Activated CD4-positive, alpha-beta T cell treated with anti-CD3 and anti-CD28 coated beads for 36 hours (primary cell): ENCODE results near the gene LIN7A. TPM values are rescaled to one million over a fixed set of nuclear protein-coding genes. Genes with fewer than 3 reads are reported as not detected.
"Not testable (repeated sequence)": the region's sequence is repeated elsewhere in the genome, so short reads cannot be mapped to it uniquely, and the experiment has no call there.

Experiments
- ATAC-seq: fragments of 200-7000 bp; cut with Tn5 transposase; one replicate; pipeline ENCODE4 v1.10.0; 2021; ENCODE audit warnings: mild to moderate bottlenecking, moderate library complexity
- CTCF ChIA-PET: fragments of 350-600 bp; sonication (Branson Sonifier 250); formaldehyde crosslinking; loops from one replicate; lab custom pipeline; 2021; ENCODE audit warnings: antibody characterized with exemption; lab: Charles Lee
- POLR2A ChIA-PET: fragments of 350-600 bp; sonication (Branson Sonifier 250); formaldehyde crosslinking; loops from one replicate; lab custom pipeline; 2021; ENCODE audit warnings: antibody characterized with exemption, inconsistent platforms; lab: Charles Lee
- DNase-seq: peaks from one replicate; pipeline ENCODE4 v3.0.0-alpha.2; 2020
- H3K27ac Mint-ChIP-seq: one replicate; pipeline ENCODE4 v1.8.0; 2021; ENCODE audit warnings: mixed read lengths
- H3K27me3 Mint-ChIP-seq: one replicate; pipeline ENCODE4 v1.8.0; 2021; ENCODE audit warnings: mixed read lengths
- H3K36me3 Mint-ChIP-seq: one replicate; pipeline ENCODE4 v1.8.0; 2021; ENCODE audit warnings: low read depth, mixed read lengths
- H3K4me1 Mint-ChIP-seq: one replicate; pipeline ENCODE4 v1.8.0; 2021; ENCODE audit warnings: mixed read lengths
- H3K4me3 Mint-ChIP-seq: one replicate; pipeline ENCODE4 v1.8.0; 2021; ENCODE audit warnings: mild to moderate bottlenecking, moderate library complexity, mixed read lengths
- H3K9me3 Mint-ChIP-seq: one replicate; pipeline ENCODE4 v1.8.0; 2021; ENCODE audit warnings: low read depth, mixed read lengths
- intact Hi-C, 2 experiments: fragments of 100-400 bp; cut with DNase I in 1 of 2; cut with micrococcal nuclease in 1 of 2; formaldehyde crosslinking; loops; one replicate each; pipeline versions ENCODE4 v1.14.2 to v1.15.1; 2022 to 2024; cut with DNase I, micrococcal nuclease
- total RNA-seq, 2 experiments: library from RNA; stranded (reverse); gene quantifications; one replicate each; pipeline ENCODE4 v1.2.3, GENCODE V29; 2021

LIN7A gene
- total RNA-seq, 2 experiments from 2014 or later = not detected

DNA sequence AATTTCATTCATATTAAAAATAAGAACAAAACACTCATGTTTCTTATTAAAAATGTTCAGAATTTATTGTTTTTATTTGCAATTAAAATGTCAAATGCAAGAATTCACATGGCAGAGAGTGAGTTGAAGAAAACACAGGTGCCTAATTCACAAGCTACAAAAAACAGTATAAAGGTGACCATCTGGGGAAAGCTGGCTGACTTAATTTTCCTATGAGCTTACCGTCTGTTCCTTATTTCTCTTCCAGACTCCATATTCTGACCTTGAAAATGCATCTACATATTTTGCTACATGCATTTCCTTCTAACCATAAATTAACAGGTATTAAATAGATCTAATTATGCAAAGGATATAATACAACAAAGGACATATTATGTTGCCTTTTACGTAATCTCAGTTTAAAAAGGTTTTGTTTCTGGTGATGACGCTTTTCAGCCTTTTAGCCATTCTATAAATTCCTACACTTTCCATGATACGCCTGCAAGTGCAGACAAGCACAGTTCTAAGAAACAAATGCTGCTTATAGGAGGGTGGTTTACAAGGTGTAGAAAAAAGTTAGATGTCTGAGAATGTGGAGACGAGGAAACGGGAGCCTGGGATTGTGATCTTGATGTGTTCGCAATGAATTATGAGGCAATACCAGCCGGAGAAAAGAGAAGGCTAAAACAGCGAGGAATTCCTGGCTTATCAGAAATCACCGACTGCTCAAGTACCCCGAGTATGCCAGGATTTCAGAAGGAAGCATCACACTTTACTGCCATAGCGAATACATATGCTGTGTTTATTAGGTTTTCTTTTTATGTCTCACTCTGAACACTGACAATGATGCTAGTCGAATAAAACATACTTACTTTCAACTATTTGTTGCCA, 24.6 kb downstream of the LIN7A start:
- Mint-ChIP-seq H3K27me3 (no peaks in the 10 kb centered on the region), H3K4me3 (no peak overlapping the region), H3K9me3 (peaks cover 4% of the 10 kb centered on the region), H3K36me3 (no peaks in the 10 kb centered on the region), H3K4me1 (no peaks in the 10 kb centered on the region), H3K27ac (no peak overlapping the region)
- intact Hi-C loops = no loop called here
- DNase-seq (no peak), ATAC-seq (no peak)
- ChIA-PET CTCF (interaction anchor here (0.8 kb wide), 1 partner anchor 212 kb away, joined by 3 read pairs; no protein-coding TSS in a partner anchor), POLR2A (no interaction called here)

GRCh38 chr12:80909370-80909769, 28.4 kb downstream of the LIN7A start:
- POLR2A ChIA-PET = no interaction called here
- Mint-ChIP-seq H3K27ac (no peak overlapping the region), H3K4me3 (no peak overlapping the region), H3K4me1 (no peaks in the 10 kb centered on the region), H3K36me3 (no peaks in the 10 kb centered on the region), H3K27me3 (no peaks in the 10 kb centered on the region), H3K9me3 (peaks cover 1% of the 10 kb centered on the region)
- intact Hi-C loops = no loop called here
- no peak for ATAC-seq
- no peak for DNase-seq
- CTCF ChIA-PET = no interaction called here

DNA sequence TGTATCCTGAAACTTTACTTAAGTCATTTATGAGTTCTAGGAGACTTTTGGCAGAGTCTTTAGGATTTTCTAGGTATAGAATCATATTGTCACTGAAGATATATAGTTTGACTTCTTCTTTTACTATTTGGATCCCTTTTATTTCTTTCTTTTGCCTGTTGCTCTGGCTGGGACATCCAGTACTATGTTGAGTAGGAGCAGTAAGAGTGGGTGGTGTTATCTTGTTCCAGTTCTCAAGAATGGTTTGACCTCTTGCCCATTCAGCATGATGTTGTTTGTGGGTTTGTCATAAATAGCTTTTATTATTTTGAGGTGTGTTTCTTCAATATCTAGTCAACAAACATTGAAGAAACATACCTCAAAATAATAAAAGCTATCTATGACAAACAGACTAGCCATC, 35.0 kb downstream of the LIN7A start:
- POLR2A ChIA-PET = no interaction called here
- Mint-ChIP-seq H3K27me3 (no peaks in the 10 kb centered on the region), H3K4me1 (no peaks in the 10 kb centered on the region), H3K27ac (no peak overlapping the region), H3K9me3 (no peaks in the 10 kb centered on the region), H3K36me3 (no peaks in the 10 kb centered on the region), H3K4me3 (no peak overlapping the region)
- DNase-seq = no peak
- no peak for ATAC-seq
- CTCF ChIA-PET = interaction anchor here (0.6 kb wide), 1 partner anchor 81 kb away, joined by 4 read pairs; no protein-coding TSS in a partner anchor
- intact Hi-C loops = no loop called here

DNA sequence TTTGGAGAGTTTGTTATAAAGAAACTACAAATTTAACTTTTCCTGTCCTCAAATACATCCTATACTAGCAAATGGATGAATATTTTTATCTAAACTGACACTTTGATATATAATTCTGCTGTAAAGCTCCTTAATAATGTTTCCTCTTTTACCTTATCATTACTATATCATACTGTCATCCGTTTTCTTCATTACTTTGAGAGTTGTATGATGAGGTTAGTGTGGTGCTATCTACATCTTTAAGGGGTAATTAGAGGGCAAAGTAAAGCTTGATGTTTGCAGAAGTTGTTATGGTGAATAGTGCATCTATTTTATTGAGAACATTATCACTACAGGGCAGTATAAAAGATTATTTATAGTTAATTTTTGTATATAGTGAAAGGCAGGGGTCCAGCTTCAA, 36.1 kb downstream of the LIN7A start:
- Mint-ChIP-seq H3K4me3 (no peak overlapping the region), H3K9me3 (no peaks in the 10 kb centered on the region), H3K4me1 (no peaks in the 10 kb centered on the region), H3K27ac (no peak overlapping the region), H3K27me3 (no peaks in the 10 kb centered on the region), H3K36me3 (no peaks in the 10 kb centered on the region)
- intact Hi-C loops = no loop called here
- POLR2A ChIA-PET = no interaction called here
- no peak for ATAC-seq
- no peak for DNase-seq
- CTCF ChIA-PET = no interaction called here

DNA sequence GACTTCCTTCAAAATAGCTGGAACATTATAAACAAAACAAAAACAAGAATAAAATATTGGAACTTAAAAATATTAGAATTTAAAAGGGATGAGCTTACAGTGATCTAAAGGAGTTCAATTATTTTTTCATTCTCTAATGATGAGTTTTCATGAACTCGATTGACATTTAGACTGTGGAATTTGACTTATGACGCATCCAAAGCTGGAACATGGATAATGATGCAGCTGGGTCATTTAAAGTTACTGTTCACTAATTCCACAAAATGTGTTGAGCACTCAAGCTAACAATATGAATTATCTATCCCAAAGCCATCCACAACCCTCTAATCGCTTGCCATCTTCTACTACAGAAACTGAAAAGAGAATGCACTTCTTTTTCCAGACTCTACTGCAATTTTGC, 42.5 kb downstream of the LIN7A start:
- no peak overlapping the region for H3K27ac Mint-ChIP-seq
- CTCF ChIA-PET = no interaction called here

GRCh38 chr12:80894179-80894578, 43.6 kb downstream of the LIN7A start:
- H3K9me3 Mint-ChIP-seq = no peaks in the 10 kb centered on the region
- no peak overlapping the region for H3K4me3 Mint-ChIP-seq
- H3K27me3 Mint-ChIP-seq = no peaks in the 10 kb centered on the region
- intact Hi-C loops = no loop called here
- DNase-seq (no peak), ATAC-seq (no peak)
- no peaks in the 10 kb centered on the region for H3K36me3 Mint-ChIP-seq
- ChIA-PET CTCF (no interaction called here), POLR2A (no interaction called here)
- H3K4me1 Mint-ChIP-seq = no peaks in the 10 kb centered on the region
- H3K27ac Mint-ChIP-seq = no peak overlapping the region

More for the DNA sequence above, 42.5 kb downstream of the LIN7A start:
- POLR2A ChIA-PET = no interaction called here
- ATAC-seq = no peak
- Mint-ChIP-seq H3K4me3 (no peak overlapping the region), H3K4me1 (no peaks in the 10 kb centered on the region), H3K27me3 (no peaks in the 10 kb centered on the region), H3K9me3 (no peaks in the 10 kb centered on the region), H3K36me3 (no peaks in the 10 kb centered on the region)
- intact Hi-C loops = no loop called here
- DNase-seq = no peak

- no peaks in the 10 kb centered on the region for H3K9me3 Mint-ChIP-seq
- DNase-seq (no peak), ATAC-seq (no peak)
- no peaks in the 10 kb centered on the region for H3K4me1 Mint-ChIP-seq
- no peak overlapping the region for H3K4me3 Mint-ChIP-seq
- H3K36me3 Mint-ChIP-seq = no peaks in the 10 kb centered on the region
- H3K27ac Mint-ChIP-seq = no peak overlapping the region
- no peaks in the 10 kb centered on the region for H3K27me3 Mint-ChIP-seq
- CTCF ChIA-PET = no interaction called here
- POLR2A ChIA-PET = no interaction called here
- intact Hi-C loops = no loop called here
Observed at GRCh38 chr12:80892597-80893445, 44.9 kb downstream of the LIN7A start.

- Mint-ChIP-seq H3K27ac (no peak overlapping the region), H3K4me3 (no peak overlapping the region), H3K36me3 (no peaks in the 10 kb centered on the region), H3K27me3 (no peaks in the 10 kb centered on the region), H3K4me1 (no peaks in the 10 kb centered on the region), H3K9me3 (peaks cover 3% of the 10 kb centered on the region)
- DNase-seq (no peak), ATAC-seq (no peak)
- intact Hi-C loops = no loop called here
- POLR2A ChIA-PET = no interaction called here
- CTCF ChIA-PET = no interaction called here
Observed at GRCh38 chr12:80884651-80885050, 53.1 kb downstream of the LIN7A start.

GRCh38 chr12:80881106-80881505, 56.6 kb downstream of the LIN7A start:
- ATAC-seq (no peak), DNase-seq (no peak)
- ChIA-PET POLR2A (interaction anchor here (0.7 kb wide), 1 partner anchor 16 kb away, joined by 3 read pairs; no protein-coding TSS in a partner anchor), CTCF (interaction anchor here (0.9 kb wide), 1 partner anchor 14 kb away, joined by 3 read pairs; no protein-coding TSS in a partner anchor)
- Mint-ChIP-seq H3K36me3 (no peaks in the 10 kb centered on the region), H3K27ac (no peak overlapping the region), H3K4me3 (no peak overlapping the region), H3K27me3 (no peaks in the 10 kb centered on the region), H3K4me1 (no peaks in the 10 kb centered on the region), H3K9me3 (peaks cover 3% of the 10 kb centered on the region)
- intact Hi-C loops = no loop called here

DNA sequence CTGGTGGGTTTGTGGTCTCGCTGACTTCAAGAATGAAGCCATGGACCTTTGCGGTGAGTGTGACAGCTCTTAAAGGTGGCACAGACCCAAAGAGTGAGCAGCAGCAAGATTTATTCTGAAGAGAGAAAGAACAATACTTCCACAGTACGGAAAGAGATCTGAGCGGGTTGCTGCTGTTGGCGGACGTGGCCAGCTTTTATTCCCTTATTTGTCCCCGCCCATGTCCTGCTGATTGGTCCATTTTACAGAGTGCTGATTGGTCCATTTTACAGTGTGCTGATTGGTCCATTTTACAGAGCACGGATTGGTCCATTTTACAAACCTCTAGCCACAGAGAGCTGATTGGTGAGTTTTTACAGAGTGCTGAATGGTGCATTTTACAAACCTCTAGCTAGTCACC, 59.3 kb downstream of the LIN7A start:
- CTCF ChIA-PET, POLR2A ChIA-PET, H3K4me1 Mint-ChIP-seq, intact Hi-C loops, H3K27me3 Mint-ChIP-seq, H3K9me3 Mint-ChIP-seq, H3K4me3 Mint-ChIP-seq, H3K36me3 Mint-ChIP-seq, ATAC-seq, DNase-seq, H3K27ac Mint-ChIP-seq: not testable (repeated sequence)

GRCh38 chr12:80877721-80878265, 59.9 kb downstream of the LIN7A start:
- intact Hi-C loops = no loop called here
- Mint-ChIP-seq H3K36me3 (no peaks in the 10 kb centered on the region), H3K27ac (no peak overlapping the region), H3K9me3 (peaks cover 3% of the 10 kb centered on the region), H3K4me3 (no peak overlapping the region), H3K4me1 (no peaks in the 10 kb centered on the region), H3K27me3 (no peaks in the 10 kb centered on the region)
- ChIA-PET POLR2A (no interaction called here), CTCF (no interaction called here)
- DNase-seq (no peak), ATAC-seq (no peak)
